GM12878 (cell line): ENCODE measurements around the gene TEX12. TPM values are rescaled to one million over a fixed set of nuclear protein-coding genes. Genes with fewer than 3 reads are reported as not detected.

Source experiments
- ATAC-seq: fragments of 200-7000 bp; cut with Tn5 transposase; 3 replicates; pipeline ENCODE4 v1.9.1; 2020; ENCODE audit warnings: mild to moderate bottlenecking, moderate library complexity
- BruUV-seq: library from RNA; stranded (reverse); fragments of 400-500 nt; replicated peaks from 2 replicates; lab custom pipeline; 2021; lab: Mats Ljungman, UMichigan
- CTCF ChIA-PET: fragments of 300-600 bp; sonication (Branson Sonifier 250); formaldehyde crosslinking; extraction: SDS; loops from one replicate; lab custom pipeline; 2021; ENCODE audit warnings: inconsistent platforms; lab: Yijun Ruan, JAX
- POLR2A ChIA-PET: fragments of 350-600 bp; formaldehyde crosslinking; extraction: SDS; loops from one replicate; lab custom pipeline; 2021; ENCODE audit warnings: inconsistent platforms; lab: Charles Lee
- RAD21 ChIA-PET: fragments of 300-600 bp; sonication (Branson Sonifier 250); formaldehyde crosslinking; loops from one replicate; lab custom pipeline; 2023; ENCODE audit warnings: antibody characterized with exemption; ENCODE audit not compliant: unreplicated experiment; lab: Charles Lee
- SMC1A ChIA-PET: fragments of 300-600 bp; sonication (Branson Sonifier 250); formaldehyde crosslinking; loops from one replicate; lab custom pipeline; 2023; ENCODE audit not compliant: unreplicated experiment, uncharacterized antibody; lab: Charles Lee
- DNase-seq: peaks from one replicate; pipeline ENCODE4 v3.0.0-alpha.2; 2011; ENCODE audit warnings: low read depth, low spot score
- FAIRE-seq: peaks from 3 replicates; lab custom pipeline; 2011; peaks lifted over from hg19 to GRCh38; lab: Jason Lieb, UNC
- H2AFZ ChIP-seq: 2 replicates; pipeline ENCODE4 v1.6.0; 2011; ENCODE audit warnings: low read depth, low read length, control low read depth; ENCODE audit not compliant: control insufficient read depth
- H3K27ac ChIP-seq: 2 replicates; pipeline ENCODE4 v1.5.1; 2011; ENCODE audit warnings: control low read depth; ENCODE audit not compliant: control insufficient read depth, insufficient read depth
- H3K27me3 ChIP-seq, 2 experiments: replicated peaks in 1 of 2; 2 replicates each; pipeline versions ENCODE4 v1.6.0 to v1.6.1; 2011; ENCODE audit warnings: low read length in 1 of 2; ENCODE audit not compliant: control insufficient read depth in 2 of 2, insufficient read depth in 2 of 2
- H3K36me3 ChIP-seq, 2 experiments: 2 replicates each; pipeline ENCODE4 v1.5.1; 2011; ENCODE audit warnings: low read length in 1 of 2; ENCODE audit not compliant: control insufficient read depth in 2 of 2, insufficient read depth in 2 of 2
- H3K4me1 ChIP-seq: 2 replicates; pipeline ENCODE4 v1.6.1; 2011; ENCODE audit warnings: mild to moderate bottlenecking, low read length, moderate library complexity, mixed read lengths; ENCODE audit not compliant: control insufficient read depth, insufficient read depth
- H3K4me2 ChIP-seq: 2 replicates; pipeline ENCODE4 v1.6.0; 2011; ENCODE audit warnings: control low read depth; ENCODE audit not compliant: control insufficient read depth, insufficient read depth
- H3K4me3 ChIP-seq: fragments of 200-600 bp; sonication (generic); 2 replicates; pipeline ENCODE4 v1.5.1; 2016
- H3K79me2 ChIP-seq: 2 replicates; pipeline ENCODE4 v1.6.0; 2011; ENCODE audit warnings: low read length; ENCODE audit not compliant: control insufficient read depth, insufficient read depth
- H3K9ac ChIP-seq: 2 replicates; pipeline ENCODE4 v1.8.0; 2011; ENCODE audit warnings: low read length, control low read depth, mixed read lengths; ENCODE audit not compliant: control insufficient read depth, insufficient read depth
- H3K9me3 ChIP-seq: replicated peaks from 3 replicates; pipeline ENCODE4 v1.5.1; 2011; ENCODE audit warnings: mild to moderate bottlenecking, low read length; ENCODE audit not compliant: control insufficient read depth, insufficient read depth
- H4K20me1 ChIP-seq: 2 replicates; pipeline ENCODE4 v1.6.0; 2011; ENCODE audit not compliant: control insufficient read depth, insufficient read depth
- E2F8 ChIP-seq: fragments of 450-650 bp; IDR thresholded peaks from 2 replicates; pipeline ENCODE4 v1.6.1; 2018; ENCODE audit warnings: mild to moderate bottlenecking, low read depth, moderate library complexity; ENCODE audit not compliant: partially characterized antibody
- EZH2 ChIP-seq: IDR thresholded peaks from 2 replicates; pipeline ENCODE4 v1.6.1; 2012; ENCODE audit warnings: low read depth, mild to moderate bottlenecking, control low read depth, inconsistent platforms, low read length, borderline replicate concordance; ENCODE audit not compliant: control insufficient read depth
- HDAC6 ChIP-seq: fragments of 200-600 bp; sonication (generic); IDR thresholded peaks from one replicate; pipeline ENCODE4 v1.8.0; 2017; ENCODE audit warnings: antibody characterized with exemption; ENCODE audit not compliant: unreplicated experiment
- MXI1 ChIP-seq: fragments of 150-350 bp; IDR thresholded peaks from 2 replicates; pipeline ENCODE4 v1.6.1; 2011; ENCODE audit warnings: low read depth, mild to moderate bottlenecking, inconsistent platforms, low read length, improper control_type of control experiment
- RB1 ChIP-seq: fragments of 450-650 bp; formaldehyde crosslinking; IDR thresholded peaks from 2 replicates; pipeline ENCODE4 v1.6.1; 2017; ENCODE audit warnings: mild to moderate bottlenecking, borderline replicate concordance
- TAF1 ChIP-seq: IDR thresholded peaks from 2 replicates; pipeline ENCODE4 v1.6.1; 2011; ENCODE audit warnings: mild to moderate bottlenecking, low read depth, low read length, borderline replicate concordance
- ZBTB11 ChIP-seq: fragments of 450-650 bp; formaldehyde crosslinking; IDR thresholded peaks from 2 replicates; pipeline ENCODE4 v1.5.0; 2022; ENCODE audit warnings: mild to moderate bottlenecking, missing genetic modification characterization
- WGBS: methylation state at CpG from one replicate; pipeline ENCODE4 v1.1.6; 2016; ENCODE audit warnings: low lambda C conversion rate; ENCODE audit not compliant: insufficient replicate concordance, insufficient coverage; ENCODE audit errors: missing lambda C conversion rate; 5-methylcytosine and 5-hydroxymethylcytosine counted together
- in situ Hi-C: fragments of 300-500 bp; cut with MboI; formaldehyde crosslinking; loops from 9 replicates; pipeline ENCODE4 v1.14.3; 2018; ENCODE audit warnings: mixed read lengths
- intact Hi-C: fragments of 100-400 bp; cut with micrococcal nuclease; formaldehyde crosslinking; loops from one replicate; pipeline ENCODE4 v1.14.2; 2022; ENCODE audit not compliant: unreplicated experiment
- polyA plus RNA-seq, 11 experiments: library from polyadenylated mRNA; depleted of rRNA in 4 of 11; unstranded in 6 of 11; stranded (reverse) in 5 of 11; fragments of >200 nt; fragmentation: Nextera tagmentation in 4 of 11; fragmentation: Illumina TruSeq in 1 of 11; extraction: Ambion mirVana in 4 of 11; extraction: Trizol in 1 of 11; gene quantifications; 1 replicate in 1 of 11; 2 replicates in 10 of 11; pipeline versions ENCODE4 v1.2.1 to v1.2.3, GENCODE V29; 2011 to 2016; ENCODE audit warnings: inconsistent platforms in 2 of 11, missing spikeins in 2 of 11, low read depth in 1 of 11
- total RNA-seq, 4 experiments: library from RNA; depleted of rRNA in 3 of 4; stranded (reverse); fragments of >200 nt in 3 of 4; fragmentation: Illumina TruSeq in 1 of 4; extraction: Trizol in 1 of 4; gene quantifications; 2 replicates each; pipeline versions ENCODE4 v1.2.1 to v1.2.3, GENCODE V29; 2013 to 2021

Gene TEX12
- total and polyA plus RNA-seq, 10 of the 15 experiments (the other 5 are each of a cell fraction or from before 2014, with no cell fraction given) = 0.11 to 1.3 (median 0.40) TPM; not detected in 2

GRCh38 chr11:112165049-112165448 lies 2.1 kb upstream of the TEX12 start:
- Histone ChIP-seq H2AFZ (no peak overlapping the region), H3K27me3 (no peaks in the 10 kb centered on the region; a peak in 1 of 4 replicates), H3K9me3 (no peaks in the 10 kb centered on the region), H3K4me2 (no peak overlapping the region), H3K79me2 (no peaks in the 10 kb centered on the region), H3K9ac (no peak overlapping the region), H3K27ac (no peak overlapping the region), H3K4me3 (no peak overlapping the region), H3K36me3 (no peaks in the 10 kb centered on the region), H3K4me1 (no peaks in the 10 kb centered on the region), H4K20me1 (no peaks in the 10 kb centered on the region)
- ChIA-PET RAD21 (no interaction called here), POLR2A (no interaction called here), SMC1A (no interaction called here), CTCF (interaction anchor here (0.9 kb wide), 1 partner anchor 42 kb away, joined by 3 read pairs; no protein-coding TSS in a partner anchor)
- WGBS = 48% methylated on average over 3 of the region's 3 CpGs
- in situ Hi-C loops = no loop called here
- ATAC-seq (no peak), DNase-seq (no peak), FAIRE-seq (no peak)
- no peak for TF ChIP-seq EZH2
- TF ChIP-seq E2F8 = no peak
- TF ChIP-seq TAF1 = no peak
- TF ChIP-seq MXI1 = no peak
- no peak for TF ChIP-seq HDAC6
- TF ChIP-seq RB1 = no peak
- no peak for TF ChIP-seq ZBTB11
- no TSS peak for BruUV-seq
- intact Hi-C loops = no loop called here
